Measurements from ENCODE around the gene TROAP. TPM values are rescaled to one million over a fixed set of nuclear protein-coding genes. Genes with fewer than 3 reads are reported as not detected.

Gene TROAP
- total and polyA plus RNA-seq, 2 donors (not counting 1 experiment from before 2014, with no cell fraction given): 0.88 to 1.0 TPM

- Histone ChIP-seq H3K4me2 (replicated peaks; ENCODE audit: low read depth, low read length, poor library complexity, severe bottlenecking) (no peak overlapping the region), H3K9me3 (ENCODE audit: control extremely low read depth in 1 of 3, control insufficient read depth in 2 of 3, insufficient read depth in 1 of 3, low read length in 2 of 3) (peaks cover 0 to 18% (median 0%) of the 10 kb centered on the region in 3 donors), H3K79me2 (ENCODE audit: control insufficient read depth, insufficient read depth, low read length) (no peaks in the 10 kb centered on the region), H3K4me3 (ENCODE audit: control extremely low read depth in 1 of 5, extremely low read depth in 1 of 5, insufficient read depth in 1 of 5, low read depth in 2 of 5, low read length in 4 of 5) (no peak overlapping the region), H3K27ac (ENCODE audit: low read length in 2 of 2) (no peak overlapping the region), H3K4me1 (ENCODE audit: control insufficient read depth in 2 of 2, insufficient read depth in 2 of 2, low read length in 2 of 2) (peaks cover 30 to 40% of the 10 kb centered on the region in 2 donors), H3K27me3 (replicated peaks in 1 of 4; ENCODE audit: control extremely low read depth in 1 of 4, control insufficient read depth in 3 of 4, insufficient read depth in 4 of 4, low read length in 3 of 4) (peaks cover 0 to 61% (median 33%) of the 10 kb centered on the region in 4 experiments), H4K20me1 (ENCODE audit: control insufficient read depth, insufficient read depth, low read length, poor library complexity, severe bottlenecking) (no peaks in the 10 kb centered on the region), H3K36me3 (replicated peaks in 1 of 2; ENCODE audit: control extremely low read depth in 1 of 2, control insufficient read depth in 1 of 2, extremely low read depth in 1 of 2, insufficient read depth in 2 of 2, low read length in 1 of 2) (no peaks in the 10 kb centered on the region), H3K9ac (ENCODE audit: low read length) (no peak overlapping the region), H2AFZ (ENCODE audit: insufficient read depth, low read depth, low read length, poor library complexity, severe bottlenecking) (no peak overlapping the region)
- H3K4me3 Mint-ChIP-seq: no peak overlapping the region
- no peak overlapping the region for H3K27ac Mint-ChIP-seq
- H3K9me3 Mint-ChIP-seq (ENCODE audit: insufficient read depth): no peaks in the 10 kb centered on the region
- H3K4me1 Mint-ChIP-seq: peaks cover 27% of the 10 kb centered on the region
- no peak for ATAC-seq (ENCODE audit: low read depth)
- 40% methylated on average over 1 of the region's 8 CpGs for WGBS (ENCODE audit: insufficient coverage)
- DNase-seq: no peak
- H3K27me3 Mint-ChIP-seq: peaks cover 46% of the 10 kb centered on the region
- TF ChIP-seq CTCF (IDR thresholded peaks at IDR 0.05): no peak
- TF ChIP-seq EZH2 (IDR thresholded peaks at IDR 0.05; ENCODE audit: borderline replicate concordance, insufficient read depth, low read depth, low read length, poor library complexity, severe bottlenecking): no peak
- ChIA-PET CTCF (interaction anchor here (0.5 to 13.4 kb wide), 9 partner anchors 18 to 440 kb away, joined by 3 to 125 read pairs (median 6); partner anchors contain the start of genes C1QL4, DNAJC22 and TROAP), POLR2A (interaction anchor here (0.6 kb wide), 1 partner anchor 39 kb away, joined by 3 read pairs; no protein-coding TSS in a partner anchor)
- intact Hi-C loops (cut with micrococcal nuclease): no loop called here
These were observed 28.8 kb upstream of the TROAP start for GRCh38 chr12:49294086-49294803.

DNA sequence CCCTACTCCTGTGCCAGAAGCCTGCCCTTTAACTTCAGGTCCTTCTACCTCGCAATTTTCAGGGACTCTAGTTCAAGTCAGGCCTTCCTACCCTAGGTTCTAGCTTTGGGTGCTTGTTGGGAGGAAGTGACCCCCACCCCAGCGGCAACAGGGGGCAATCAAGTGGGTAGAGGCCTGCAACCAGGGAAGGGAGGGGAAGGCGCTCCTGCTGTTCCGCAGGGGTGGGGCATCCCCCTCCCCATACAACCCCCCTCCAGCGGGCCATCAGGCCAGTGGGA is 28.3 kb upstream of the TROAP start:
- peaks cover 0 to 18% (median 0%) of the 10 kb centered on the region in 3 donors for H3K9me3 ChIP-seq (ENCODE audit: control extremely low read depth in 1 of 3, control insufficient read depth in 2 of 3, insufficient read depth in 1 of 3, low read length in 2 of 3)
- WGBS (ENCODE audit: insufficient coverage): 20% methylated on average over 1 of the region's 5 CpGs
- intact Hi-C loops (cut with micrococcal nuclease): no loop called here
- peak overlapping the region; percentile 49 for H3K4me2 ChIP-seq (replicated peaks; ENCODE audit: low read depth, low read length, poor library complexity, severe bottlenecking)
- no peaks in the 10 kb centered on the region for H3K9me3 Mint-ChIP-seq (ENCODE audit: insufficient read depth)
- H2AFZ ChIP-seq (ENCODE audit: insufficient read depth, low read depth, low read length, poor library complexity, severe bottlenecking): no peak overlapping the region
- peaks cover 0 to 59% (median 33%) of the 10 kb centered on the region in 4 experiments for H3K27me3 ChIP-seq (replicated peaks in 1 of 4; ENCODE audit: control extremely low read depth in 1 of 4, control insufficient read depth in 3 of 4, insufficient read depth in 4 of 4, low read length in 3 of 4)
- H3K9ac ChIP-seq (ENCODE audit: low read length): no peak overlapping the region
- H3K27me3 Mint-ChIP-seq: peaks cover 46% of the 10 kb centered on the region
- TF ChIP-seq CTCF (IDR thresholded peaks at IDR 0.05) (no peak), EZH2 (IDR thresholded peaks at IDR 0.05; ENCODE audit: borderline replicate concordance, insufficient read depth, low read depth, low read length, poor library complexity, severe bottlenecking) (no peak)
- H3K27ac ChIP-seq (ENCODE audit: low read length in 2 of 2): no peak overlapping the region
- no peaks in the 10 kb centered on the region for H3K36me3 ChIP-seq (replicated peaks in 1 of 2; ENCODE audit: control extremely low read depth in 1 of 2, control insufficient read depth in 1 of 2, extremely low read depth in 1 of 2, insufficient read depth in 2 of 2, low read length in 1 of 2)
- DNase-seq (no peak), ATAC-seq (ENCODE audit: low read depth) (no peak)
- peaks cover 30 to 40% of the 10 kb centered on the region in 2 donors for H3K4me1 ChIP-seq (ENCODE audit: control insufficient read depth in 2 of 2, insufficient read depth in 2 of 2, low read length in 2 of 2)
- no peak overlapping the region for H3K4me3 Mint-ChIP-seq
- ChIA-PET CTCF (interaction anchor here (0.8 to 13.4 kb wide), 10 partner anchors 18 to 219 kb away, joined by 3 to 125 read pairs (median 7); partner anchors contain the start of genes C1QL4, DNAJC22 and TROAP), POLR2A (interaction anchor here (0.6 kb wide), 2 partner anchors 38 to 57 kb away, joined by 3 to 4 read pairs; no protein-coding TSS in a partner anchor)
- H3K27ac Mint-ChIP-seq: no peak overlapping the region
- H4K20me1 ChIP-seq (ENCODE audit: control insufficient read depth, insufficient read depth, low read length, poor library complexity, severe bottlenecking): no peaks in the 10 kb centered on the region
- no peak overlapping the region for H3K4me3 ChIP-seq (ENCODE audit: control extremely low read depth in 1 of 5, extremely low read depth in 1 of 5, insufficient read depth in 1 of 5, low read depth in 2 of 5, low read length in 4 of 5)
- no peaks in the 10 kb centered on the region for H3K79me2 ChIP-seq (ENCODE audit: control insufficient read depth, insufficient read depth, low read length)
- H3K4me1 Mint-ChIP-seq: peaks cover 27% of the 10 kb centered on the region
